NB4 (cell line): ENCODE measurements around the gene PCNX3.

Experiments used
- POLR2A ChIP-seq: IDR thresholded peaks from 2 replicates; pipeline ENCODE4 v1.6.1; 2011; ENCODE audit warnings: mild to moderate bottlenecking; ENCODE audit not compliant: insufficient read length; ENCODE audit errors: extremely low read depth
- TF ChIP-seq, protein P1 (sequence below): IDR thresholded peaks from one replicate; pipeline ENCODE4 v1.5.1; 2012; ENCODE audit warnings: low read depth, low read length
- TF ChIP-seq, protein P2 (sequence below): IDR thresholded peaks from 2 replicates; pipeline ENCODE4 v1.6.1; 2011; ENCODE audit warnings: low read depth, low read length

DNA sequence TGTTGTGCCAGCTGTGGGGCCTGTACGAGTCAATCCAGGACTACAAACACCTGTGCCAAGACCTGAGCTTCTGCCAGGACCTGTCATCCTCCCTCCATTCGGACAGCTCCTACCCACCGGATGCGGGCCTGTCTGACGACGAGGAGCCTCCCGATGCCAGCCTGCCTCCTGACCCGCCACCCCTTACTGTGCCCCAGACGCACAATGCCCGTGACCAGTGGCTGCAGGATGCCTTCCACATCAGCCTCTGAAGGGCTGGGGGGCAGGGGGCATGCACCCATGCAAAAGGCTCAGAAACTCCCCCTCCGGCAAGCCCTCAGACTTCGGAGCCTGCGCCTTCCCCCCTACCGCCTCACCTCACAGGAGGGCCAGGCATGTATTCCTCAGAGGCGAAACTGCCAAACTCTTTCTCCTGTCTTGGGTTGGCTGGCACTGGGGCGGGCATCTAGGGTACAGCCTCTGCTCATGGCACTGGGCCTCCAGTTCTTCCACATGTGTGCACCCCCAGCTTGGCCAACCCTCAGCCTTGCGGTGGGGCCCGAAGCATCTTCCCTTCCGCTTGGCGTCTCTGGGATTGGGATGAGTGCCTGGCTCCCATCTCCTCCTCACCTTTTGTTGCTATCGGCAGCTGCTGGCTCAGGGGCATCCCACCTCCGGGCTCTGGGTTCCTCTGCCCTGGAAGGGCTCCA, 42.0 kb upstream of the PCNX3 start:
- TF ChIP-seq, protein P1, sequence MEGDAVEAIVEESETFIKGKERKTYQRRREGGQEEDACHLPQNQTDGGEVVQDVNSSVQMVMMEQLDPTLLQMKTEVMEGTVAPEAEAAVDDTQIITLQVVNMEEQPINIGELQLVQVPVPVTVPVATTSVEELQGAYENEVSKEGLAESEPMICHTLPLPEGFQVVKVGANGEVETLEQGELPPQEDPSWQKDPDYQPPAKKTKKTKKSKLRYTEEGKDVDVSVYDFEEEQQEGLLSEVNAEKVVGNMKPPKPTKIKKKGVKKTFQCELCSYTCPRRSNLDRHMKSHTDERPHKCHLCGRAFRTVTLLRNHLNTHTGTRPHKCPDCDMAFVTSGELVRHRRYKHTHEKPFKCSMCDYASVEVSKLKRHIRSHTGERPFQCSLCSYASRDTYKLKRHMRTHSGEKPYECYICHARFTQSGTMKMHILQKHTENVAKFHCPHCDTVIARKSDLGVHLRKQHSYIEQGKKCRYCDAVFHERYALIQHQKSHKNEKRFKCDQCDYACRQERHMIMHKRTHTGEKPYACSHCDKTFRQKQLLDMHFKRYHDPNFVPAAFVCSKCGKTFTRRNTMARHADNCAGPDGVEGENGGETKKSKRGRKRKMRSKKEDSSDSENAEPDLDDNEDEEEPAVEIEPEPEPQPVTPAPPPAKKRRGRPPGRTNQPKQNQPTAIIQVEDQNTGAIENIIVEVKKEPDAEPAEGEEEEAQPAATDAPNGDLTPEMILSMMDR: no peak
- TF ChIP-seq, protein P2, sequence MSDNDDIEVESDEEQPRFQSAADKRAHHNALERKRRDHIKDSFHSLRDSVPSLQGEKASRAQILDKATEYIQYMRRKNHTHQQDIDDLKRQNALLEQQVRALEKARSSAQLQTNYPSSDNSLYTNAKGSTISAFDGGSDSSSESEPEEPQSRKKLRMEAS: no peak
- TF ChIP-seq POLR2A: no peak
